WI38 (cell line): ENCODE results near the gene MAD1L1.

Experiments used
- H3K4me3 ChIP-seq: 2 replicates; pipeline ENCODE4 v1.5.1; 2011; ENCODE audit warnings: low read depth, mild to moderate bottlenecking, control low read depth, low read length
- CTCF ChIP-seq: IDR thresholded peaks from 2 replicates; pipeline ENCODE4 v1.5.1; 2012; ENCODE audit warnings: low read depth, mild to moderate bottlenecking, control low read depth, low read length

The MAD1L1 gene

GRCh38 chr7:1859266-1860035 lies 373.3 kb downstream of the MAD1L1 start:
- no peak overlapping the region for H3K4me3 ChIP-seq
- TF ChIP-seq CTCF = no peak

GRCh38 chr7:1858435-1859265 lies 374.1 kb downstream of the MAD1L1 start:
- no peak for TF ChIP-seq CTCF

GRCh38 chr7:1857487-1858421 lies 375.0 kb downstream of the MAD1L1 start:
- no peak overlapping the region for H3K4me3 ChIP-seq
- TF ChIP-seq CTCF = no peak

More at GRCh38 chr7:1858435-1859265, 374.1 kb downstream of the MAD1L1 start:
- no peak overlapping the region for H3K4me3 ChIP-seq

GRCh38 chr7:1856888-1857441 lies 375.8 kb downstream of the MAD1L1 start:
- TF ChIP-seq CTCF = no peak
- H3K4me3 ChIP-seq = no peak overlapping the region

GRCh38 chr7:1856161-1856887 lies 376.4 kb downstream of the MAD1L1 start:
- TF ChIP-seq CTCF = no peak
- H3K4me3 ChIP-seq = no peak overlapping the region

- no peak for TF ChIP-seq CTCF
- H3K4me3 ChIP-seq = no peak overlapping the region
These were observed 377.0 kb downstream of the MAD1L1 start for GRCh38 chr7:1855725-1856160.
